ENCODE measurements around the gene TMEM200A. TPM values are rescaled to one million over a fixed set of nuclear protein-coding genes. Genes with fewer than 3 reads are reported as not detected.

Gene TMEM200A
- total RNA-seq, 1 donor from 2014 or later: 6.8 TPM

GRCh38 chr6:130377371-130377770 lies 11.6 kb downstream of the TMEM200A start:
- Mint-ChIP-seq H3K4me1 (ENCODE audit: low read depth) (no peaks in the 10 kb centered on the region), H3K9me3 (ENCODE audit: low read depth) (no peaks in the 10 kb centered on the region), H3K4me3 (ENCODE audit: unreplicated experiment) (no peak overlapping the region), H3K27ac (ENCODE audit: unreplicated experiment) (no peak overlapping the region), H3K36me3 (ENCODE audit: low read depth) (no peaks in the 10 kb centered on the region), H3K27me3 (ENCODE audit: low read depth) (no peaks in the 10 kb centered on the region)
- TF ChIP-seq CTCF (IDR thresholded peaks at IDR 0.05): no peak
- DNase-seq (ENCODE audit: low spot score): no peak

- H3K36me3 Mint-ChIP-seq (ENCODE audit: low read depth): no peaks in the 10 kb centered on the region
- DNase-seq (ENCODE audit: low spot score): no peak
- no peak overlapping the region for H3K4me3 Mint-ChIP-seq (ENCODE audit: unreplicated experiment)
- no peak overlapping the region for H3K27ac Mint-ChIP-seq (ENCODE audit: unreplicated experiment)
- H3K27me3 Mint-ChIP-seq (ENCODE audit: low read depth): no peaks in the 10 kb centered on the region
- no peak for TF ChIP-seq CTCF (IDR thresholded peaks at IDR 0.05)
- no peaks in the 10 kb centered on the region for H3K9me3 Mint-ChIP-seq (ENCODE audit: low read depth)
- no peaks in the 10 kb centered on the region for H3K4me1 Mint-ChIP-seq (ENCODE audit: low read depth)
These were observed 12.1 kb downstream of the TMEM200A start for GRCh38 chr6:130377915-130378314.

- Mint-ChIP-seq H3K27me3 (ENCODE audit: low read depth) (no peaks in the 10 kb centered on the region), H3K9me3 (ENCODE audit: low read depth) (no peaks in the 10 kb centered on the region), H3K36me3 (ENCODE audit: low read depth) (no peaks in the 10 kb centered on the region), H3K4me1 (ENCODE audit: low read depth) (no peaks in the 10 kb centered on the region), H3K4me3 (ENCODE audit: unreplicated experiment) (no peak overlapping the region), H3K27ac (ENCODE audit: unreplicated experiment) (no peak overlapping the region)
- no peak for DNase-seq (ENCODE audit: low spot score)
- TF ChIP-seq CTCF (IDR thresholded peaks at IDR 0.05): no peak
These were observed 13.4 kb downstream of the TMEM200A start for GRCh38 chr6:130379223-130379622.

- H3K27me3 Mint-ChIP-seq (ENCODE audit: low read depth): no peaks in the 10 kb centered on the region
- peaks cover 14% of the 10 kb centered on the region for H3K4me1 Mint-ChIP-seq (ENCODE audit: low read depth)
- H3K4me3 Mint-ChIP-seq (ENCODE audit: unreplicated experiment): no peak overlapping the region
- H3K9me3 Mint-ChIP-seq (ENCODE audit: low read depth): no peaks in the 10 kb centered on the region
- H3K27ac Mint-ChIP-seq (ENCODE audit: unreplicated experiment): no peak overlapping the region
- DNase-seq (ENCODE audit: low spot score): no peak
- TF ChIP-seq CTCF (IDR thresholded peaks at IDR 0.05): no peak
- no peaks in the 10 kb centered on the region for H3K36me3 Mint-ChIP-seq (ENCODE audit: low read depth)
These were observed 15.2 kb downstream of the TMEM200A start for GRCh38 chr6:130381012-130381411.

- H3K27ac Mint-ChIP-seq (ENCODE audit: unreplicated experiment): no peak overlapping the region
- no peaks in the 10 kb centered on the region for H3K27me3 Mint-ChIP-seq (ENCODE audit: low read depth)
These were observed 15.9 kb downstream of the TMEM200A start for GRCh38 chr6:130381459-130382380.

More at GRCh38 chr6:130381459-130382380, 15.9 kb downstream of the TMEM200A start:
- peaks cover 21% of the 10 kb centered on the region for H3K4me1 Mint-ChIP-seq (ENCODE audit: low read depth)
- no peaks in the 10 kb centered on the region for H3K36me3 Mint-ChIP-seq (ENCODE audit: low read depth)
- peak; percentile 15 for TF ChIP-seq CTCF (IDR thresholded peaks at IDR 0.05)
- no peak for DNase-seq (ENCODE audit: low spot score)
- no peaks in the 10 kb centered on the region for H3K9me3 Mint-ChIP-seq (ENCODE audit: low read depth)
- no peak overlapping the region for H3K4me3 Mint-ChIP-seq (ENCODE audit: unreplicated experiment)

Measured in chondrocyte (in vitro differentiated cells).